Right lobe of liver (tissue), 6 donors: ENCODE data around the gene UBN2. TPM values are rescaled to one million over a fixed set of nuclear protein-coding genes. Genes with fewer than 3 reads are reported as not detected.

ENCODE experiments used
- ATAC-seq, 4 donors: fragments of 200-7000 bp; cut with Tn5 transposase; one replicate each; pipeline ENCODE4 v1.9.1; 2020; ENCODE audit warnings: mild to moderate bottlenecking in 4 of 4, moderate library complexity in 4 of 4
- DNase-seq, 3 donors: peaks; one replicate each; pipeline ENCODE4 v3.0.0-alpha.2; 2020
- H3K27ac ChIP-seq, 3 donors: fragments of 200-600 bp; one replicate each; pipeline ENCODE4 v1.8.0; 2022
- H3K27me3 ChIP-seq, 2 donors: fragments of 200-600 bp; one replicate each; pipeline ENCODE4 v1.8.0; 2022
- H3K36me3 ChIP-seq, 4 donors: fragments of 200-600 bp; sonication (generic) in 1 of 4; one replicate each; pipeline versions ENCODE4 v1.5.1 to v1.8.0; 2017 to 2022; ENCODE audit warnings: control low read depth in 1 of 4
- H3K4me1 ChIP-seq, 4 donors: fragments of 200-600 bp; sonication (generic) in 1 of 4; one replicate each; pipeline versions ENCODE4 v1.5.1 to v1.8.0; 2017 to 2022; ENCODE audit warnings: control low read depth in 1 of 4
- H3K4me3 ChIP-seq, 3 donors: fragments of 200-600 bp; one replicate each; pipeline ENCODE4 v1.8.0; 2022
- H3K9me3 ChIP-seq, 4 donors: fragments of 200-600 bp; sonication (generic) in 1 of 4; one replicate each; pipeline versions ENCODE4 v1.5.1 to v1.8.0; 2017 to 2022; ENCODE audit warnings: control low read depth in 1 of 4
- CTCF ChIP-seq, 4 donors: fragments of 200-600 bp in 3 of 4; fragments of 450-650 bp in 1 of 4; IDR thresholded peaks; one replicate each; pipeline versions ENCODE4 v1.5.1 to v1.8.0; 2016 to 2022; ENCODE audit warnings: antibody characterized with exemption in 4 of 4, mild to moderate bottlenecking in 2 of 4
- POLR2A ChIP-seq: fragments of 450-650 bp; IDR thresholded peaks from one replicate; pipeline ENCODE4 v1.6.1; 2017; ENCODE audit warnings: antibody characterized with exemption, mild to moderate bottlenecking
- WGBS: methylation state at CpG from one replicate; pipeline ENCODE4 v1.1.6; 2018; ENCODE audit warnings: low coverage, low lambda C conversion rate; ENCODE audit not compliant: insufficient coverage; ENCODE audit errors: missing lambda C conversion rate; 5-methylcytosine and 5-hydroxymethylcytosine counted together
- intact Hi-C, 2 donors: fragments of 100-400 bp; cut with DNase I; formaldehyde crosslinking; loops; one replicate each; pipeline versions ENCODE4 v1.11.2 to v1.14.1; 2022
- small RNA-seq, 2 experiments: library from RNA; depleted of rRNA; stranded (forward); fragments of <200 nt; gene quantifications; one replicate each; pipeline ENCODE3, GENCODE V24; 2016
- total RNA-seq, 6 experiments: library from RNA; depleted of rRNA in 2 of 6; stranded (reverse); fragments of >200 nt in 2 of 6; fragmentation: NEBNext Ultra II Directional in 3 of 6; extraction: Animal tissue kit (Norgen Biotek cat#: 25700) in 3 of 6; gene quantifications; one replicate each; pipeline versions ENCODE4 v1.1.0 to v1.2.4, GENCODE V29; 2016 to 2023
- donor health status: DM: no; HTN: yes; CAD: no.
- donor health status: DM: no; HTN: no; CAD: no.
- donor health status: DM: no; HTN: no; CAD: no.
- donor health status: DM: no; HTN: yes; CAD: no.
- donor health status: DM: no; HTN: yes; CAD: no.

The UBN2 gene
- total RNA-seq, 6 experiments from 2014 or later = 4.5 to 12.0 (median 8.1) TPM

DNA sequence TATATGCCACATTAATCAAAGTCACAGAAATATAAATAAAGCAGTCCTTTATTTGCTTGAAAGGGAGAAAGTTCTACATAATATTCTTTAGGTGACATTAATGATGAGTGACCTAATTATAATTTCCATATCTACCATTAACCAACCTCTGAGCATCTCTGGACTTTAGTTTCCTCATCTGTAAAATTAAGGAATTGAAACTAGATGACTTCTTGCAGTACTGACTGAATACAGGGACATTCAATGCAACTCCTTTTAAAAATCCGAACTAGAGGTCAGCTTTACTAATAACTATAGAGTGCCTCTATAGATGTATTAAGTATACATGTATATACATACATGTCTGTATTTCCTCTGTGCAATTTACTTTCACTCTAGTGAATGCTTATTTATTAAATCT is 114.0 kb downstream of the UBN2 start:
- no peak overlapping the region for H3K4me3 ChIP-seq
- ATAC-seq (no peak), DNase-seq (no peak)
- peaks cover 0 to 18% (median 4%) of the 10 kb centered on the region in 4 donors for H3K36me3 ChIP-seq
- no peak overlapping the region for H3K27ac ChIP-seq
- no peaks in the 10 kb centered on the region for H3K9me3 ChIP-seq
- no peaks in the 10 kb centered on the region for H3K27me3 ChIP-seq
- H3K4me1 ChIP-seq = no peaks in the 10 kb centered on the region
- TF ChIP-seq POLR2A = no peak
- no peak for TF ChIP-seq CTCF (IDR thresholded peaks at IDR 0.05)
- WGBS = 80% methylated on average over 1 of the region's 1 CpG
- intact Hi-C loops = no loop called here

- intact Hi-C loops = no loop called here
- 83% methylated on average over 1 of the region's 2 CpGs for WGBS
- peaks cover 0 to 11% (median 3%) of the 10 kb centered on the region in 4 donors for H3K36me3 ChIP-seq
- TF ChIP-seq CTCF (IDR thresholded peaks at IDR 0.05) = no peak
- no peak for TF ChIP-seq POLR2A
- no peaks in the 10 kb centered on the region for H3K9me3 ChIP-seq
- no peak overlapping the region for H3K27ac ChIP-seq
- H3K4me1 ChIP-seq = no peaks in the 10 kb centered on the region
- DNase-seq (no peak), ATAC-seq (no peak)
- H3K4me3 ChIP-seq = no peak overlapping the region
- H3K27me3 ChIP-seq = no peaks in the 10 kb centered on the region
Observed at GRCh38 chr7:139351027-139351426, 120.0 kb downstream of the UBN2 start.

GRCh38 chr7:139354729-139355128 is 123.7 kb downstream of the UBN2 start:
- H3K27me3 ChIP-seq = no peaks in the 10 kb centered on the region
- no peak for ATAC-seq
- TF ChIP-seq CTCF (IDR thresholded peaks at IDR 0.05) (no peak), POLR2A (no peak)
- H3K27ac ChIP-seq = no peak overlapping the region
- WGBS = 89% methylated on average over 2 of the region's 2 CpGs
- no peak overlapping the region for H3K4me3 ChIP-seq
- peaks cover 0 to 6% (median 5%) of the 10 kb centered on the region in 4 donors for H3K4me1 ChIP-seq
- H3K36me3 ChIP-seq = no peaks in the 10 kb centered on the region
- no peaks in the 10 kb centered on the region for H3K9me3 ChIP-seq
- intact Hi-C loops = no loop called here
- no peak for DNase-seq

GRCh38 chr7:139355320-139355719 is 124.3 kb downstream of the UBN2 start:
- Histone ChIP-seq H3K9me3 (no peaks in the 10 kb centered on the region), H3K36me3 (no peaks in the 10 kb centered on the region), H3K4me1 (peaks cover 0 to 6% (median 5%) of the 10 kb centered on the region in 4 donors), H3K27ac (no peak overlapping the region), H3K4me3 (no peak overlapping the region), H3K27me3 (no peaks in the 10 kb centered on the region)
- DNase-seq (no peak), ATAC-seq (no peak)
- intact Hi-C loops = no loop called here
- TF ChIP-seq CTCF (IDR thresholded peaks at IDR 0.05) (no peak), POLR2A (no peak)
- 87% methylated on average over 1 of the region's 1 CpG for WGBS

Small RNA genes lying within 50 kb of the gene (small RNA-seq; reads per million reads assigned to genes)
- gene AC009220.1 = 0 reads per million in 2 experiments
- 0 reads per million in 2 experiments for gene RNU6-206P

Other genes starting within 250 kb of the UBN2 start
- 1 to 10 TPM in 1 of 6 experiments, under 1 TPM in 5; 0.56 to 1.9 (median 0.68) TPM for gene KIAA1549, start 249.8 kb upstream of the UBN2 start, total RNA-seq
- 1 to 10 TPM in 5 of 6 experiments, under 1 TPM in 1; 0.93 to 3.7 (median 1.8) TPM for gene ZC3HAV1L, start 195.2 kb upstream of the UBN2 start, total RNA-seq
- 10 to 100 TPM; 12.3 to 20.6 (median 17.7) TPM for gene ZC3HAV1, start 121.5 kb upstream of the UBN2 start, total RNA-seq
- gene FMC1, start 110.1 kb downstream of the UBN2 start, total RNA-seq = 10 to 100 TPM in 2 of 6 experiments, 1 to 10 TPM in 4; 4.4 to 17.7 (median 6.2) TPM
- 10 to 100 TPM; 23.2 to 40.0 (median 36.3) TPM for gene LUC7L2, start 128.7 kb downstream of the UBN2 start, total RNA-seq